Measurements from ENCODE around the gene STAT5B. TPM values are rescaled to one million over a fixed set of nuclear protein-coding genes. Genes with fewer than 3 reads are reported as not detected.

STAT5B gene
- polyA plus RNA-seq, 2 donors, result 14.0 to 14.4 TPM

DNA sequence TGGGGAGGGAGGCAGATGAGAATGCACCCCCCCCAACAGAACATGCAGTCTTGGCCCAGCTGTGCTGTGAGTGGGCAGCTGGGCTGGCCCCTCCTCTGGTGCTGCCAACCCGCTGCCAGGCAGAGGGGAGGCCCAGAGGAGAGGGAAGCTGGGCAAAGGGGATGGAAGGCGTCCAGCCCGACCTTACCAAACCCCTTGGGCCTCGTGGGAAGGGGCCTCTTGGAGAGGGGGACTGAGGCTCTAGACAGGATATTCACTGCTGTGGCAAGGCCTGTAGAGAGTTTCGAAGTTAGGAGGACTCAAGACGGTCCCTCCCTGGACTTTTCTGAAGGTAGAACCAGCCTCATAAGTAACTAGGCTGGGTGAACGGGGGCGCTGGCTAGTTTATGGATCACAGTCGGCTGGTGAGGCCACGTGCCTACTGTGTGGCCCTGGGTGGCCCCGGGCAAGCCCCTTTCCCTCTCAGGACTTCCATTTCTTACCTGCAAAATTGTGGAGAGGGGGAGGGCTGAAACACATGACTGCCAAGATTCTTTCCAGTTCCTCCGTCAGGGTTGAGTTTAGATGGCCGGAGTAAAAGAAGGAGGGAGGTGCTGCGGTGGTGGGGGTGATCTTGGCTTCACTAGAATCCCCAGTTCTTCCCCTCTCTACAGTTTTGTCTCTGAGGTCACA is 11.2 kb upstream of the STAT5B start:
- Histone ChIP-seq H3K4me3 (ENCODE audit: low read depth in 1 of 2, low read length in 2 of 2) (peak overlapping the region; percentile 64 to 65), H3K36me3 (ENCODE audit: control insufficient read depth in 2 of 2, insufficient read depth in 2 of 2, low read length in 1 of 2) (no peaks in the 10 kb centered on the region), H3K9me3 (ENCODE audit: control insufficient read depth in 2 of 2, insufficient read depth in 1 of 2, low read depth in 1 of 2, low read length in 1 of 2) (no peaks in the 10 kb centered on the region), H3K27ac (ENCODE audit: low read depth in 2 of 2, low read length in 1 of 2) (peak overlapping the region; percentile 88 to 90), H3K4me1 (ENCODE audit: control insufficient read depth in 2 of 2, insufficient read depth in 2 of 2, low read length in 1 of 2) (peaks cover 15 to 21% of the 10 kb centered on the region in 2 donors), H3K27me3 (ENCODE audit: control insufficient read depth in 1 of 2, insufficient read depth in 2 of 2, low read length in 2 of 2) (no peaks in the 10 kb centered on the region)
- 17 to 26% methylated on average over 14 of the region's 14 CpGs for WGBS, 2 donors

DNA sequence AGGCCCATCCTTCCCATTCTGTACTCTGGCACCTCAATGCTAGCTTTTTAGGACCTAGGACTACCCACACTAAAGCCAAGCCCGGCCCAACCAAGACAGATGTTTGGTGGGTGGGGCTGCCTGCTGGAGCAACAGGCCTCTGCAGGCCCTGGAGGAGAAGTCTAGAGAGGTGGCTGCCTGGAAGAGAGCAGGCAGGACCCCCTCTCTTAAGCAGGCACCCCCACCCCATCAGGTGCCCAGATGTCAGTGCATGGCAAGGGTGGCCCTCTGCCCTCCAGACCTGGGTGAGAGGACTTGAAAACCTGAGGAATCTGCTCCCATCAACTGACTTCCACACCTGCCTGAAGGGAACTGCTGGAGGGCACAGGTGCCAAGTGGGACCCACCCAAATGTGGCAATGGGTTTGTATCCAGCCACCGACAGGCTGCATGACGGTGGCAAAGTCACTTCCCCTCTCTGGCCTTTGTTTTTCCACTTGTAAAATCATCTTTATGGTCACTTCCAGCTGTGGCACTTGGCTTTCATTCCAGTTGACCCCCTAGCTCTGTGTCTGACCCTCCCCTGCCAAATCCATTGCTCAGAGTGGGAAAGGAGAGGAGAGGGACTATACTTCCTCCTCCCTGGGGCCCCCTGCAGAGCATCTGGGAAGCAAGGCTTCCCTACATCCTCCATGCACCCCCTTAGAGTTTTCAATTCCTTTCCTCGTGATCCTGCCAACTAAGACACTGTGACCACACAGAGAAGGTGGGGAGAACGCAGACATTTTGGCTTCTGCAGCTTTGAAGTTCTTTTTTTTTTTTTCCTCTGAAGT is 10.4 kb upstream of the STAT5B start:
- H3K36me3 ChIP-seq (ENCODE audit: control insufficient read depth in 2 of 2, insufficient read depth in 2 of 2, low read length in 1 of 2), result no peaks in the 10 kb centered on the region
- H3K4me3 ChIP-seq (ENCODE audit: low read depth in 1 of 2, low read length in 2 of 2), result no peak overlapping the region
- H3K4me1 ChIP-seq (ENCODE audit: control insufficient read depth in 2 of 2, insufficient read depth in 2 of 2, low read length in 1 of 2), result peaks cover 15 to 21% of the 10 kb centered on the region in 2 donors
- H3K27ac ChIP-seq (ENCODE audit: low read depth in 2 of 2, low read length in 1 of 2), result peak overlapping the region; percentile 30 to 44
- no peaks in the 10 kb centered on the region for H3K27me3 ChIP-seq (ENCODE audit: control insufficient read depth in 1 of 2, insufficient read depth in 2 of 2, low read length in 2 of 2)
- 22 to 38% methylated on average over 5 of the region's 5 CpGs for WGBS, 2 donors
- no peaks in the 10 kb centered on the region for H3K9me3 ChIP-seq (ENCODE audit: control insufficient read depth in 2 of 2, insufficient read depth in 1 of 2, low read depth in 1 of 2, low read length in 1 of 2)

DNA sequence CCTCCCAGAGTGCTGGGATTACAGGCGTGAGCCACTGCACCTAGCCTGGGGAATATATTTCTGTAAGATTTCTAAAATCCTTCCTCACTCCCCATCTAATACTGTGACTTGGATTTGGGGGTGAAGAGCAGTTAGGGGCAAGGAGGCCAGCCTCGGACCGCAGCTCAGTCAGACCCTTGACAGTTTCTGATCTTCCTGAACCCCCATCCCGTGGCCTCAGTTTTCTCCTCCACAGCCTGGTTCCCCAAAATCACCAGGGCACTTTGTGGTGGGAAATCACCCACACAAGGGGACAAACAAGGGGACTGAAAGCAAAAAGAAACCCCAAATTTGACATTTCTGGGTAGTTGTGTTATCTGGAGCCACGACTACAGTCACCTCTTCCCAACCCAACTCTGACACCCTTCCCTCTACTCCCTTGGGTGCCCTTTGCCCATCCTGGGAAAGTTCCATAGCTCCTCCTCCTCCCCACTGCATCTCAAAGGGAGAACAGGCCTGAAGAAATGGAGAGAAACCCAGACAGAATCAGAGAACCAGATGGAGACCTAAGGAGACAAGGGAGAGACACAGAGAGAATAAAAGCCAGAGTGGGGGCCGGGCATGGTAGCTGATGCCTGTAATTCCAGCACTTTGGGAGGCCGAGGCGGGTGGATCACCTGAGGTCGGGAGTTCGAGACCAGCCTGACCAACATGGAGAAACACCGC is 9.3 kb upstream of the STAT5B start:
- Histone ChIP-seq H3K9me3 (ENCODE audit: control insufficient read depth in 2 of 2, insufficient read depth in 1 of 2, low read depth in 1 of 2, low read length in 1 of 2) (no peaks in the 10 kb centered on the region), H3K4me1 (ENCODE audit: control insufficient read depth in 2 of 2, insufficient read depth in 2 of 2, low read length in 1 of 2) (peaks cover 15 to 21% of the 10 kb centered on the region in 2 donors), H3K27me3 (ENCODE audit: control insufficient read depth in 1 of 2, insufficient read depth in 2 of 2, low read length in 2 of 2) (no peaks in the 10 kb centered on the region), H3K4me3 (ENCODE audit: low read depth in 1 of 2, low read length in 2 of 2) (no peak overlapping the region), H3K27ac (ENCODE audit: low read depth in 2 of 2, low read length in 1 of 2) (no peak overlapping the region), H3K36me3 (ENCODE audit: control insufficient read depth in 2 of 2, insufficient read depth in 2 of 2, low read length in 1 of 2) (no peaks in the 10 kb centered on the region)
- 91 to 93% methylated on average over 11 of the region's 11 CpGs for WGBS, 2 donors

DNA sequence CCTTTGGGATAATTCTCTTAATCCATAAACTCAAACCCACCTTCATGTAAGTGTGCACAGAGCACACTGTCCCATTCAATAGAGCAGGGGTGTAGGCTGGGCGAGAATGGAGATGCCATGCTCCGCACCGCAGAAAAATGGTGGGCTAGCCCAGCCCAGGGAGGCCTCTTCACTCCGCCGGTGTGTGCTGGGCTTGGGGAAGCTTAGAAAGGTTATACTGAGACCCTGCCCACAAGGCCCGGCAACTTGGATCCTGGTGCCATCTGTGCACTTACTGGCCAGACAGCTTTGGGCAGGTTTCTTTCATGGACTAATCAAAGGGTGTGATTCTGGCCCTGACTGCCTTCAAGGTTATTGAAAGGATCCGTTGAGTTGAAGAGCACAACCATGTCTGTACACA is 8.4 kb upstream of the STAT5B start:
- H3K27me3 ChIP-seq (ENCODE audit: control insufficient read depth in 1 of 2, insufficient read depth in 2 of 2, low read length in 2 of 2), result no peaks in the 10 kb centered on the region
- 93 to 94% methylated on average over 7 of the region's 7 CpGs for WGBS, 2 donors
- no peak overlapping the region for H3K4me3 ChIP-seq (ENCODE audit: low read depth in 1 of 2, low read length in 2 of 2)
- no peak overlapping the region for H3K27ac ChIP-seq (ENCODE audit: low read depth in 2 of 2, low read length in 1 of 2)
- no peaks in the 10 kb centered on the region for H3K36me3 ChIP-seq (ENCODE audit: control insufficient read depth in 2 of 2, insufficient read depth in 2 of 2, low read length in 1 of 2)
- no peaks in the 10 kb centered on the region for H3K9me3 ChIP-seq (ENCODE audit: control insufficient read depth in 2 of 2, insufficient read depth in 1 of 2, low read depth in 1 of 2, low read length in 1 of 2)
- peaks cover 13 to 21% of the 10 kb centered on the region in 2 donors for H3K4me1 ChIP-seq (ENCODE audit: control insufficient read depth in 2 of 2, insufficient read depth in 2 of 2, low read length in 1 of 2)

DNA sequence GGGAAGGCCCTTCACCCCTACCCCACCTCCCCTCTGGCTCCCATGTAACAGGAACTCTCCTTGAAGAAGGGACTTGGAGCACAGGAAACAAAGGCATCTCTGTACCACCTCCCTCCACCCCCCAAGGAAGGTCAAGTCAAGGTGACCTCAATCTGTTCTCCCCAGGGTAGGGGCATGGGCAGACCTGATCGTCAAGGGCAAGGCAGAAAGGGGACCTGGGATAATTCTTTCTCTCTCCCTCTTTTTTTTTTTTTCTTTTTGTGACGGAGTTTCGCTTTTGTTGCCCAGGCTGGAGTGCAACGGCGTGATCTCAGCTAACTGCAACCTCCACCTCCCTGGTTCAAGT is 7.8 kb upstream of the STAT5B start:
- WGBS, 2 donors, result 90 to 93% methylated on average over 5 of the region's 5 CpGs
- no peak overlapping the region for H3K4me3 ChIP-seq (ENCODE audit: low read depth in 1 of 2, low read length in 2 of 2)
- no peaks in the 10 kb centered on the region for H3K27me3 ChIP-seq (ENCODE audit: control insufficient read depth in 1 of 2, insufficient read depth in 2 of 2, low read length in 2 of 2)
- no peaks in the 10 kb centered on the region for H3K36me3 ChIP-seq (ENCODE audit: control insufficient read depth in 2 of 2, insufficient read depth in 2 of 2, low read length in 1 of 2)
- H3K27ac ChIP-seq (ENCODE audit: low read depth in 2 of 2, low read length in 1 of 2), result no peak overlapping the region
- H3K4me1 ChIP-seq (ENCODE audit: control insufficient read depth in 2 of 2, insufficient read depth in 2 of 2, low read length in 1 of 2), result peaks cover 12 to 16% of the 10 kb centered on the region in 2 donors
- H3K9me3 ChIP-seq (ENCODE audit: control insufficient read depth in 2 of 2, insufficient read depth in 1 of 2, low read depth in 1 of 2, low read length in 1 of 2), result no peaks in the 10 kb centered on the region

DNA sequence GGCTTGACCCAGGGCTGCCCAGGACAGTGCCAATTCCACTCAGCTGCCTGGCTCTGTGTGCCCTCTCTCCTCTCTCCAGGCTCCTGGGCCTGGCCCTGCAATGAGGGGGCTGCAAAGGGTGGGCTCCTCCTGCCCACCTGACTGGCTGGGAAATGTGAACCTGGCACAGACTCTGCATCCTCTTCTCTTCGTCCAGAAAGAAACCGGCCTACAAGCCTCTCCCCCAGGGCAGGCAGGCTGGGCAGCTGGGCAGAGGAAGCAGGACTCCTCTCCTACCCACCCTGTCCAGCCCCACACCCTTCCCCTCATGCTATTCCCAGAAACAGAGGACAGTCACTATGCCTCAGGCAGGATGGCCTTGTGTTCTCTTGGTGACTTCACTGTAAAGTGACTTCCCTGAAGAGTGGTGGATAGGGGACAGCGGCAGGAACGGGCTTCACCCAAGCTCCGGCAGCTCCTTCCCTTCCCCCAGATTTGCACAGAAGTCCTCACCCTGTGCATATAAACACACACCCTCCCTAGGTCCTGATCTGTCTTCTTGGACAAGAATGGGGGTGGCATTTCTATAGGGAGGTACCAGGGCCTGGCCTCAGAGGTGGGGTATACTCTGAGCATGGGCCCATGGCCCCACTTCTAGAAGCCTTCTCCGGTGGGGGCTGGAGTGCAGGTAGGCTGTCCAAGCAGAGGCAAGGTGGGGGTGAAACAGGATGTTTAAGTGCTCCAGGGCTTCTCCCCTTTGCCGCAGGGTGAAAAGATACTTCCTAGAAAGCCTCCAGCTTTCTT is 7.2 kb upstream of the STAT5B start:
- H3K9me3 ChIP-seq (ENCODE audit: control insufficient read depth in 2 of 2, insufficient read depth in 1 of 2, low read depth in 1 of 2, low read length in 1 of 2), result no peaks in the 10 kb centered on the region
- H3K27ac ChIP-seq (ENCODE audit: low read depth in 2 of 2, low read length in 1 of 2), result peak overlapping the region in 1 of 2 donors; percentile 26
- H3K27me3 ChIP-seq (ENCODE audit: control insufficient read depth in 1 of 2, insufficient read depth in 2 of 2, low read length in 2 of 2), result no peaks in the 10 kb centered on the region
- peaks cover 12% of the 10 kb centered on the region in 2 donors for H3K4me1 ChIP-seq (ENCODE audit: control insufficient read depth in 2 of 2, insufficient read depth in 2 of 2, low read length in 1 of 2)
- no peaks in the 10 kb centered on the region for H3K36me3 ChIP-seq (ENCODE audit: control insufficient read depth in 2 of 2, insufficient read depth in 2 of 2, low read length in 1 of 2)
- no peak overlapping the region for H3K4me3 ChIP-seq (ENCODE audit: low read depth in 1 of 2, low read length in 2 of 2)
- WGBS, 2 donors, result 86 to 89% methylated on average over 7 of the region's 7 CpGs

DNA sequence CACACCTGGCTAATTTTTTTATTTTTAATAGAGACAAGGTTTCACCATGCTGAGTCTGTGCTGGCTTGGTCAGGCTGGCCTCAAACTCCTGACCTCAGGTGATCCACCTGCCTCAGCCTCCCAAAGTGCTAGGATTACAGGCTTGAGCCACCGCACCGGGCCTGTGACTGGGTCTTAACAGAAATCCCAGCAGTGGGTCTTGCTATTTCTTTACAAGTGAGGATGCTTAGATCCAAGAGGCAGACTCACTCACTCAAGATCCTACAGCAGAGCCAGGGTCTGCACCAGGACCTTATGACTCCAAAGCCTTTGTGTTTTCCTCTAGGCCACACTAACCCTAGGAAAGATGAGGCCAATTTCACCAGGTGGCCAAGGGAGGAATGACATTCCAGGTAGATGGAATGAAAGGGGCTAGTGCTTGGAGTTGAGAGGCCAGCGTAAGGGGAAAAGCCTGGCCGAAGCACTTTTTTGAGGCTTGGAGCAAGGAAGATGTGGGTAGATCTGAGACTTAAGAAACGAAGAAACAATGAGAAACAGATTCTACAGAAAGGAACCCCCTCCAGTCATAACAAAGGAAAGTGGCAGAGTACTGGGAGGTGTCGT is 6.4 kb upstream of the STAT5B start:
- Histone ChIP-seq H3K9me3 (ENCODE audit: control insufficient read depth in 2 of 2, insufficient read depth in 1 of 2, low read depth in 1 of 2, low read length in 1 of 2) (no peaks in the 10 kb centered on the region), H3K36me3 (ENCODE audit: control insufficient read depth in 2 of 2, insufficient read depth in 2 of 2, low read length in 1 of 2) (no peaks in the 10 kb centered on the region), H3K4me3 (ENCODE audit: low read depth in 1 of 2, low read length in 2 of 2) (no peak overlapping the region), H3K27me3 (ENCODE audit: control insufficient read depth in 1 of 2, insufficient read depth in 2 of 2, low read length in 2 of 2) (no peaks in the 10 kb centered on the region), H3K4me1 (ENCODE audit: control insufficient read depth in 2 of 2, insufficient read depth in 2 of 2, low read length in 1 of 2) (peaks cover 10 to 12% of the 10 kb centered on the region in 2 donors), H3K27ac (ENCODE audit: low read depth in 2 of 2, low read length in 1 of 2) (no peak overlapping the region)
- WGBS, 2 donors, result 88 to 90% methylated on average over 6 of the region's 6 CpGs

DNA sequence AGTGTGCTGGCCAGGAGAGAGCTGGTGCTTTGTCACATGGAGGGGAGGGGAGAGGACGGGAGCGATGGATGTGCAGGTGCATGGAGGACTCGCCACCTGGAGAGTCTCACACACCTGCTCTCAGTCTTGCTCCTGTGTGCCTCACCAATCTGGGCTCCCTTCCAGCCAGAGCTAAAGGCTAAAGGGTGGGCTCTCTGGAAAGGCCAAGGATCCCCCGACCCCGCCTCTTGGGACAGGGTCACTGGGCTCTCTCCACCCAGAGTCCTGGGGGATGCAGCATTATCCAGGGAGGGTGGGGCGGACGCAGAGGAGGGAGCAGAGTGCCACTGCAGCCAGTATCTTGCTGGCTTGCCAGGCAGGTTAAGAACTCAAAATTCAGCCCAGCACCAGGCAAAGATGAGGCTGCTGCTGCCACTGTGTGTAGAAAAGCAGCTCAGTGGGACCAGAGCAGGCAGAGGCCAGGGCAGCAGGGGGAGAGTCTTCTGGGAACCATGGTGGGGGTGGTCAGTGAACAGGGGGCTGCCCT is 5.4 kb upstream of the STAT5B start:
- Histone ChIP-seq H3K27me3 (ENCODE audit: control insufficient read depth in 1 of 2, insufficient read depth in 2 of 2, low read length in 2 of 2) (no peaks in the 10 kb centered on the region), H3K4me3 (ENCODE audit: low read depth in 1 of 2, low read length in 2 of 2) (no peak overlapping the region), H3K27ac (ENCODE audit: low read depth in 2 of 2, low read length in 1 of 2) (no peak overlapping the region), H3K9me3 (ENCODE audit: control insufficient read depth in 2 of 2, insufficient read depth in 1 of 2, low read depth in 1 of 2, low read length in 1 of 2) (no peaks in the 10 kb centered on the region), H3K4me1 (ENCODE audit: control insufficient read depth in 2 of 2, insufficient read depth in 2 of 2, low read length in 1 of 2) (peaks cover 6 to 7% of the 10 kb centered on the region in 2 donors), H3K36me3 (ENCODE audit: control insufficient read depth in 2 of 2, insufficient read depth in 2 of 2, low read length in 1 of 2) (no peaks in the 10 kb centered on the region)
- 68 to 81% methylated on average over 7 of the region's 7 CpGs for WGBS, 2 donors

Data from esophagus (tissue), 2 donors.